GM23248 (cell line): ENCODE data around the gene LAP3.

ENCODE experiments used
- EZH2 ChIP-seq: fragments of 200-600 bp; sonication (generic); IDR thresholded peaks from 2 replicates; pipeline ENCODE4 v1.6.1; 2018; ENCODE audit warnings: antibody characterized with exemption, mild to moderate bottlenecking; ENCODE audit not compliant: insufficient read depth, poor library complexity, severe bottlenecking
- EZH2phosphoT487 ChIP-seq: fragments of 200-600 bp; sonication (generic); IDR thresholded peaks from 2 replicates; pipeline ENCODE4 v1.6.1; 2018; ENCODE audit warnings: antibody characterized with exemption, moderate library complexity, mild to moderate bottlenecking, low read depth; ENCODE audit not compliant: insufficient read depth

DNA sequence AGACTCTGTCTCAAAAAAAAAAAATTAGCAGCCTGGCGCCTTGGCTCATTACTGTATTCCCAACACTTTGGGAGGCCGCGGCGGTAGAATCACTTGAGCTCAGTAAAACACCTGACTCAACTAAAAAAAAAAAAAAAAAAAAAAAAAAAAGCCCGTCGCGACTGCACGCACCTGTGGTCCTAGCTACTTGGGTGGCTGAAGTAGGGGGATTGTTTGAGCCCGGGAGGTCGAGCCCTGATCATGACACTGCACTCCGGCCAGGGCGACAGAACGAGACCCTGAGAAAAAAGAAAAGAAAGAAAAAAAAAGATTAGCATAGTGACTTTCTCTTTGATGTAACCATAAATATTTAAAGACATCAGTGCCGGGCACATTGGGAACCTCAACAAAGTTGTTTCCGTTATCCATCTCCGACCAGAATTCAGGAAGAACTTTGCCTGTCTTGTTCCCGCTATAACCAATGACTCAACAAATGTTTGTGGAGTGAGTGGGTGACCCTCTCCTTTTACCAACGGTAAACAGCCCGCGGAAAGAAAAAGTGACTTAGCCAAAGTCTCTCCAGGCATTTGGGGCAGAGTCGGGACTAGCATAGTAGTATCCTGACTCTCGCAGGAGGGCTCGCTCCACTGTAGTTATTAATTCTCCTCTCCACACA lies 36.9 kb downstream of the LAP3 start:
- TF ChIP-seq EZH2 = no peak
- TF ChIP-seq EZH2phosphoT487 = no peak
